Germinal center (tissue), 1 donor: Measurements from ENCODE around the gene TRIM69.
"Not testable (repeated sequence)": the region's sequence is repeated elsewhere in the genome, so short reads cannot be mapped to it uniquely, and the experiment has no call there.

Source experiments
- DNase-seq: peaks from one replicate; pipeline ENCODE4 v3.0.0; 2012; ENCODE audit warnings: mixed read lengths, low spot score

TRIM69 gene

GRCh38 chr15:44736181-44736765, at the start of gene TRIM69:
Gene TRIM69, plus strand, starts transcription at chr15:44736528. Its CDS starts 177 bp downstream, at chr15:44736705.
- no peak for DNase-seq

GRCh38 chr15:44689318-44689717, 47.0 kb upstream of the TRIM69 start:
- DNase-seq = not testable (repeated sequence)

GRCh38 chr15:44690245-44690644, 46.1 kb upstream of the TRIM69 start:
- DNase-seq = not testable (repeated sequence)

GRCh38 chr15:44692659-44693058, 43.7 kb upstream of the TRIM69 start:
- DNase-seq = no peak

GRCh38 chr15:44694416-44694815, 41.9 kb upstream of the TRIM69 start:
- no peak for DNase-seq

GRCh38 chr15:44695294-44695693, 41.0 kb upstream of the TRIM69 start:
- DNase-seq = no peak

GRCh38 chr15:44697014-44697413, 39.3 kb upstream of the TRIM69 start:
- no peak for DNase-seq

GRCh38 chr15:44698641-44699040, 37.7 kb upstream of the TRIM69 start:
- DNase-seq = no peak

- not testable (repeated sequence) for DNase-seq
These were observed 35.7 kb upstream of the TRIM69 start for GRCh38 chr15:44700676-44701075.

- no peak for DNase-seq
These were observed 30.3 kb upstream of the TRIM69 start for GRCh38 chr15:44705986-44706385.

GRCh38 chr15:44706401-44706800, 29.9 kb upstream of the TRIM69 start:
- DNase-seq = no peak

GRCh38 chr15:44706946-44707636, 29.2 kb upstream of the TRIM69 start:
- no peak for DNase-seq

GRCh38 chr15:44710236-44711095, 25.9 kb upstream of the TRIM69 start:
- DNase-seq = peak; percentile 59

- DNase-seq = peak; percentile 94
These were observed 25.1 kb upstream of the TRIM69 start, which contains the start of the genes B2M and PATL2 for GRCh38 chr15:44711096-44711742. Gene B2M, plus strand, starts transcription at chr15:44711517. Its CDS starts 30 bp downstream, at chr15:44711547. Gene PATL2, minus strand, starts transcription at chr15:44711323. Its CDS starts 34,833 bp downstream, at chr15:44676490.

- DNase-seq = peak; percentile 51
These were observed 24.5 kb upstream of the TRIM69 start for GRCh38 chr15:44711743-44712345.

GRCh38 chr15:44712346-44713005, 23.9 kb upstream of the TRIM69 start:
- DNase-seq = peak; percentile 40

GRCh38 chr15:44713006-44713966, 23.0 kb upstream of the TRIM69 start:
- DNase-seq = no peak

- no peak for DNase-seq
These were observed 21.1 kb upstream of the TRIM69 start for GRCh38 chr15:44715142-44715796.

GRCh38 chr15:44715797-44716334, 20.5 kb upstream of the TRIM69 start:
- no peak for DNase-seq
